GM21529 (cell line): ENCODE measurements around the gene CACNA1A.
"Not testable (repeated sequence)": the region's sequence is repeated elsewhere in the genome, so short reads cannot be mapped to it uniquely, and the experiment has no call there.

Experiments
- ATAC-seq: cut with Tn5 transposase; IDR thresholded peaks from one replicate; pipeline ENCODE4 v1.9.1; 2021; ENCODE audit not compliant: unreplicated experiment

CACNA1A gene

DNA sequence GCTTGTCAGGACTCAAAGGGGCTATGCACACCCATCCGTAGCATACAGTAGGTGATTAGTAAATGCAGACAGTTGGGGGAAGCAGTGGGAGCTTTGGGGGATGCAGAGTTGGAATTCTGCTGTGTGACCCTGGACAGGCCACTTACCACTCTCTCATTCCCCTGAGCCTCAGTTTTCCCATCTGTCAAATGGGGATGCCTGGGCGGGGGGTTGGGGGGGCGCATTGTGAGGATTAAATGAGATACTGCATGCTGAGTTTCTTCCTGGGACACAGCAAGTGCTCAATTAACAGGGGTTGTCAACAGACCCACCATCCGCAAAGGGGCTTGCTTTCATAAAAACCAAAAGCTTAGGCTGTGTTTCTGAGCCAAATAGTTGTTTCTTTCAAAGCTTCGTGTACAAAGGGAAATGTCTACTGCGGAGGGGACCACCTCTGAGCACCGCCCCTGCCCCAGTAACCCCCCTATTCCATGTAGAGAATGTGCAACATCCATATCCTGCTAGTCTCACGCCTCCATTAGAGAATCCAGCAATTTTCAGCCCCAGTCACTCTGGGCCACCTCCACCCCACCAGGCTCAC lies 223.7 kb downstream of the CACNA1A start:
- ATAC-seq, result no peak

- ATAC-seq, result no peak
Measured at GRCh38 chr19:13281567-13282291, 224.6 kb downstream of the CACNA1A start.

GRCh38 chr19:13277104-13277809 lies 229.0 kb downstream of the CACNA1A start:
- ATAC-seq, result no peak

DNA sequence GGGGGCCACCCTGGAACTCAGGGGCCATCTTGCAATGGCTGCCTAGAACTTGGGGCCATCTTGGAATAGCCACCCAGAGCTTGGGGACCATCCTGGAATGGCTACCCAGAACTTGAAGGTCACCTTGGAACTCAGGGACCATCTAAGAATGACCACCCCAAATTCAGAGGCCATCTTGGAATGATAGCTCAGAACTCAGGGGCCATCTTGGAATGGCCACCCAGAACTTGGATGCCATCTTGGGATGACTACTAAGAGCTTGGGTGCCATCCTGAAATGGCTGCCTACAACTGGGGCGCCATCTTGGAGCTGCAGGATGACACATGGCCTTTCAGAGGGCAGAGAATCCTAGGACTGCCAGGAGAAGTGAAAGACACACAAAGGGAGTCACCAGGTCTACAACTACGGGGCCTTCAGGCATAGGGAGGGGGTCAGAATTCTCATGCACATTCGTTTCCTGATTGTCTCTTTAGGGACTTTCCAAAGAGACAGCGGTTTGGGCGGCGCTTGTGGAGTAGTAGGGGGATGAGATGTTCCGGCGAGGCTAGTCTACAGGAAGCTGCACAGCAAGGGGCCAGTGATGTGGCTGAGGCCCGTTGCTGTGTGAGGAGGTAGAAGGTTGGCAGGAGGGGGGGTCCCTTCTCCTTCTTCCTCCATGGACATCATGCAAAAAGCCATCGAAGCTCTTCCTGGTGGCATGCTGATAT lies 231.1 kb downstream of the CACNA1A start:
- no peak for ATAC-seq

GRCh38 chr19:13270514-13271105 lies 235.7 kb downstream of the CACNA1A start:
- ATAC-seq, result no peak

- no peak for ATAC-seq
Measured at GRCh38 chr19:13269348-13269747, 236.9 kb downstream of the CACNA1A start.

DNA sequence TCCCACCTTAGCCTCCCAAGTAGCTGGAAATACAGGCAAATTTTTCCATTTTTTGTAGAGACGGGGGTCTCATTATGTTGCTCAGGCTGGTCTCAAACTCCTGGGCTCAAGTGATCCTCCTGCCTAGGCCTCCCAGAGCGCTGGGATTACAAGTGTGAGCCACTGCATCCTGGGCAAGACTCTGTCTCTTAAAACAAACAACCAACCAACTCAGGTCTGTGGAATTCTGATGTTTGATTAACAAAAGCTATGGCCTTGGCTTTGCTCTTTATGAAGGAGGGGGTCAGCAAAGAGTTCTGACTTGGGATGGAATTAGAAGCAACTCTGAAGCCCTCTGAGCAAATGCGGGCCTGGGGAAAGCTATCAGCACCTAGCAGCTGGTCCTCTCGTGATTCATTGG lies 238.4 kb downstream of the CACNA1A start:
- ATAC-seq, result no peak

DNA sequence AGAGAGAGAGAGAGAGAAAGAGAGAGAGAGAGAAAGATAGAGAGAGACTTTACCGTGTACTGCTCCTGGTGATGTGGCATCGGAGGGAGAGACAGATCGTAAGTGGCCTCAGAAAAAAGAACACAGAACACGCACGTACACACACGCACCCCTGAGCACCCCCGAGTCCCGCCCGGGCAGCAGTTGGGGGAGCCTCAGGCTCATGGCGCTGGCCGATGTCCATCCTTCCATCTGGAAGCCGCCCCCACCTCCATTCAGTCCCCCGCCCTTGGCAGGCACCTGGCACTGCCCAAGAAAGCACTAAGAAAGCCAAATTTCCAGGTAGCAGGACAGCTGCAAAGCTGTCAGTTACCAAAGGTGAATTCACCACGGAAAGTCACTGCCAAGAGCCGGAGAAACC lies 239.1 kb downstream of the CACNA1A start:
- ATAC-seq, result no peak

DNA sequence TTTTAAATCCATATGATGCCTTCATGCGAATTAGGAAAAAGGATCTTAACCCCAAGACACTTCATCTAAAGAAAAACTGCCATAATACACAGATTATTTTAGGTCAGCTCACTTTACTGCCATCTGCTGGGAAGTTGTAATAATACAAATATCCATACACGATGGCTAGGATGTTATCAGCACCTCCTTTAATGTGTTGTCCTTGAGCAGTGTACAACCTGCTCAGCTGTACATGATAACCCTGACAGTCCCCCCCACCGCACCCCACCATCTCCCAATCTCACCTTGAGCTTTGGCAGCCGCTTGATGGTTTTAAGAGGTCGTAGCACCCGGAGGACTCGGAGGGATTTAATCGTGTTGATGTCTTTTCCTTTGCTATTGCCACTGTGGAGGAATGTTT lies 243.8 kb downstream of the CACNA1A start:
- ATAC-seq, result no peak

DNA sequence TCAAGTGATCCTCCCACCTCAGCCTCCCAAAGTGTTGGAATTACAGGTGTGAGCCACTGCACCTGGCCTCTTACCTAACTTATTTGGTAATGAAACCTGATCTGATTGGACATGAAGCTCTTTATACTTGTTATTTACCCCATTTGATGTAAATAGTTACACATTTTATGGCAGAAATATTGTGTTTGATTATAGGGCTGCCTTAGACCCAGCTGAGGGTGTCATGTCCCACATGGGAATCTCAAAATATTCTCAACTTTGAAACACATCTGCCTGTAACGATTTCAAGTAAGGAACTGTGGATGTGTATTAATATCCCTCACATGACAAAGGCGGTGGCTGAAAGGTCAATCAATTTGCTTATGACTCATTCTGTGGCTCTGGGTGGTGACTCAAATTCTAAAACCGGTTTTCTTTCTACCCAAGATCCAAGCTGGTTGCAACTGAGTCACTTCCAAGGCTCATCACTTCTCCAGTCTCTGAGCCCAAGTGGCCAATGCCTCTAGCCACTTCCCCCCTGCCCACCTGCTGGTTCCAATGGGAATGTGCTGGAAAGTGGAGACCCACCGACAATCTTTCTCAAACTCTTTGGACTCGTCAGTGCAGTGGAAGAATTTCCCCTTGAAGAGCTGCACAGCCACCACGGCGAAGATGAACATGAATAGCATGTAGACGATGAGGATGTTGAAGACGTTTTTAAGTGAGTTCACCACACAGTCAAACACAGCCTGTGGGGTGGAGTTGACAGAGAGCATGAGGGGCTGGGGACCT lies 245.2 kb downstream of the CACNA1A start:
- peak; percentile 67 for ATAC-seq

GRCh38 chr19:13256918-13257317 lies 249.4 kb downstream of the CACNA1A start:
- no peak for ATAC-seq

GRCh38 chr19:13256398-13256797 lies 249.9 kb downstream of the CACNA1A start:
- ATAC-seq, result not testable (repeated sequence)

- ATAC-seq, result no peak
Measured at GRCh38 chr19:13255719-13256059, 250.6 kb downstream of the CACNA1A start.

DNA sequence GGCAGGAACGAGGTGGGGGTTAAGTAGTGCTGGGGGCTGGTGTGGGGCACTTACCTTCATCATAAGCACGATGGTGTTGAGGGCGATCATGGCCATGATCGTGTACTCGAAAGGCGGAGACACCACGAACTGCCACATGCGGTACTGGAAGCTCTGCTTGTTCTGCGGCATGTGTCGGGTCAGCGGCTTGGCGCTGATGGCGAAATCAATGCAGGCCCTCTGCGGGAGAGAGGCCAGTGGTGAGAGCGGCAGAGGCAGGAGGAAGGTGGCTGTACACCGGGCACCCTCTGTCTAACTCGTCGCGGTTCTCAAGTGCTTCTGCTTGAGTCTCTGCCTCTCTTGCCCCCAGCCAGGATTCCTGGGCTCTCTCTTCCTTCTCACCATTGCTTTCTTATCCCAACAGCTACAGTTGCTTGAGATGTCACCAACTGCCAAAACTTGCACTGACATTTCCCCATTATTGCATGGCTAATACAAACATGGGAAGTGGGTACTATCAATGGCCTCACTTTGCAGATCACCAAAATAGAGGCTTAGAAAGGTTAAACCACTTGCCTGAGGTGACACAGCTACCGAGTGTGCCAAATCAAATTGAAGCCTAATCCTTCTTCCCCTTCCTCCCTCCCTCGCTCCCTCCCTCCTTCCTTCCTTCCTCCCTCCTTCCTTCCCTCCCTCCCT lies 251.1 kb downstream of the CACNA1A start:
- ATAC-seq, result no peak

DNA sequence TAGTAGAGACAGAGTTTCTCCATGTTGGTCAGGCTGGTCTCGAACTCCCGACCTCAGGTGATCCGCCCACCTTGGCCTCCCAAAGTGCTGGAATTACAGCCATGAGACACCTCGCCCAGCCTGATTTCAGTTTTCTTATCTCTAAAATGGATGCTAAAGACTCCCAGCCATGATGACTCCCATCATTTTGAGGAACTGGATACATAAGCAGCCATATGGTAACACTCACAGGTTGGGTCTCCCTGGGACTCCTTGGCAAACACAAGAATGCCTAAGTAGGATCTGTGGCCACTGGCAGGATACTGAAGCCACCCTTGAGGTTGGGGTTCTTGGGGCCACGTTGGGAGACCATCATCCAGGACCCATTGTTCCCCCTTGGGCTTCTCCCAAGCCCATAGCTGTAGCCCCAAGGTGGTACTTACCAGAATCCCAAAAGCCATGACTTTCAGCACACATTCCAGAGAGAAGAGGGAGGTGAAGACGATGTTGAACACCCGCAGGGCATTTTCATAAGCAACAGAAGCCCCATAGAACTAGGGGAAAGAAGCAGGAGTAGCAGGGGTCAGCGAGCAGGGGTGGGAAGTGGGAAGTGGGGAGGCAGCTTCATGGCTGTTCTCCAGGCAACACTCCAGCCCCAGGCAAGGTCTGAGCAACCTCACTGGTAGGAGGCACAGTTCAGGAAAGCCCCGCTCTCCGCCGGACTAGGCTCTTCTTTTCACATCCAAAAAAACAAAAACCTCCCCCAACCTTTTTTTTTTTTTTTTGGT lies 253.5 kb downstream of the CACNA1A start:
- no peak for ATAC-seq

DNA sequence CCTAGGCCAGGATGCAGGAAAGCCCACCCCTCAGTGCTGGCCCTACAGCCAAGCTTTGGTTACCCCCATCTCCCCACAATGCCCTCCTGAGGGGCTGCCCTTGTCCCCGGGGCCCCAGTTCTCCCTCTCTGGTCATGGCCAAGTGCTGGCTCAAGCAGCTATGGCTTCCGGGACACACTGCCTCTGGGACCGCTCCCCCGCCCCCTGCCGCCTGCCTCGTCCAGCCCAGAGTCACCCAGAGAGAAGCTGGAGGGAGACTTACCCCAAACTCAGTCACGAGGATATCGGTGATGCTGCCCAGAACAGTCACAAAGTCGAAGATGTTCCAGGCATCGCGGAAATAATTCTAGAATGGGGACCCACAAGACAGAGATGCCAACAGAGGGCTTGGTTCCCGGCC lies 261.4 kb downstream of the CACNA1A start:
- ATAC-seq, result no peak

- no peak for ATAC-seq
Measured at GRCh38 chr19:13241231-13242104, 264.8 kb downstream of the CACNA1A start.

DNA sequence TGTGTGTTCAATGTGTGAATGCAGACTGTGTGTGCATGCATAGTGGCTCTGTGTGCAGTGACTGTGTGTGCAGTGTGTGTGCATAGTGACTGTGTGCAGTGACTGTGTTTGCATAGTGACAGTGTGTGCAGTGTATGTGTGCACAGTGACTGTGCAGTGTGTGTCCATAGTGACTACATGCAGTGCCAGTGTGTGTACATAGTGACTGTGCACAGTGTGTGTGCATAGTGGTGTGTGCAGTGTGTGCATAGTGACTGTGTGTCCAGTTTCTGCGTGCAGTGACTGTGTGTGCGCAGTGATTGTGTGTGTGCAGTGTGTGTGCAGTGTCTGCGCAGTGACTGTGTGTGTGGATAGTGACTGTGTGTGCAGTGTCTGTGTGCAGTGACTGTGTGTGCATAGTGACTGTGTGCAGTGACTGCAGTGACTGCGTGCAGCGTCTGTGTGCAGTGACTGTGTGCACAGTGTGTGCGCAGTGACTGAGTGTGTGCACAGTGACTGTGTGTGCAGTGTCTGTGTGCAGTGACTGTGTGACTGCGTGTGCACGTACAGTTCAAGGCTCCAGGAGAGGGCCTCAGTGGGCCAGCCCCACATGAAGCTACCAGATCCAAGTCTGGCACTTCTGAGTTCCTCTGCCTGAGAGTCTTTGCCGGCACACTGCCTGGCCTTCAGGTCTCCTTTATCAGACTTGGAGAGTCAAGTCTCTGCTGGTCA lies 265.8 kb downstream of the CACNA1A start:
- no peak for ATAC-seq
